ENCODE data around the gene AXDND1. TPM values are rescaled to one million over a fixed set of nuclear protein-coding genes. Genes with fewer than 3 reads are reported as not detected.
"Not testable (repeated sequence)": the region's sequence is repeated elsewhere in the genome, so short reads cannot be mapped to it uniquely, and the experiment has no call there.

Gene AXDND1
- total RNA-seq, 3 donors from 2014 or later, result 0.48 to 1.8 (median 0.98) TPM

DNA sequence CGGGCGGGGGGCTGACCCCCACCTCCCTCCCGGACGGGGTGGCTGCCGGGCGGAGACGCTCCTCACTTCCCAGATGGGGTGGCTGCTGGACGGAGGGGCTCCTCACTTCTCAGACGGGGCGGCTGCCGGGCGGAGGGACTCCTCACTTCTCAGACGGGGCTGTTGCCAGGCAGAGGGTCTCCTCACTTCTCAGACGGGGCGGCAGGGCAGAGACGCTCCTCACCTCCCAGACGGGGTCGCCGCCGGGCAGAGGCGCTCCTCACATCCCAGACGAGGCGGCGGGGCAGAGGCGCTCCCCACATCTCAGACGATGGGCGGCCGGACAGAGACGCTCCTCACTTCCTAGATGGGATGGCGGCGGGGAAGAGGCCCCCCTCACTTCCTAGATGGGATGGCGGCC, 52.9 kb downstream of the AXDND1 start:
- H3K36me3 ChIP-seq; H3K4me3 ChIP-seq; H3K4me1 ChIP-seq; H3K27ac ChIP-seq; H3K27me3 ChIP-seq; intact Hi-C loops (cut with DNase I; ENCODE audit: low total_unique reads); DNase-seq (ENCODE audit: low spot score in 2 of 2); H3K9me3 ChIP-seq: not testable (repeated sequence)

GRCh38 chr1:179424610-179425009, 58.8 kb downstream of the AXDND1 start:
- TF ChIP-seq CTCF (IDR thresholded peaks at IDR 0.05) (no peak), POLR2AphosphoS5 (IDR thresholded peaks at IDR 0.05) (no peak), POLR2A (IDR thresholded peaks at IDR 0.05) (no peak)
- no peaks in the 10 kb centered on the region for H3K36me3 ChIP-seq
- intact Hi-C loops (cut with DNase I; ENCODE audit: low total_unique reads), result no loop called here

GRCh38 chr1:179425186-179425585, 59.4 kb downstream of the AXDND1 start:
- DNase-seq (ENCODE audit: low spot score in 2 of 2), result no peak
- Histone ChIP-seq H3K36me3 (no peaks in the 10 kb centered on the region), H3K4me3 (no peak overlapping the region), H3K4me1 (no peaks in the 10 kb centered on the region), H3K9me3 (peaks cover 3 to 23% of the 10 kb centered on the region in 2 donors), H3K27me3 (no peaks in the 10 kb centered on the region), H3K27ac (no peak overlapping the region)
- intact Hi-C loops (cut with DNase I; ENCODE audit: low total_unique reads), result no loop called here
- TF ChIP-seq POLR2A (IDR thresholded peaks at IDR 0.05), result no peak
- TF ChIP-seq CTCF (IDR thresholded peaks at IDR 0.05), result no peak
- no peak for TF ChIP-seq POLR2AphosphoS5 (IDR thresholded peaks at IDR 0.05)

More at GRCh38 chr1:179424610-179425009, 58.8 kb downstream of the AXDND1 start:
- no peaks in the 10 kb centered on the region for H3K4me1 ChIP-seq
- no peak for DNase-seq (ENCODE audit: low spot score in 2 of 2)
- H3K4me3 ChIP-seq, result no peak overlapping the region
- no peaks in the 10 kb centered on the region for H3K27me3 ChIP-seq
- peaks cover 3 to 23% of the 10 kb centered on the region in 2 donors for H3K9me3 ChIP-seq
- H3K27ac ChIP-seq, result no peak overlapping the region

DNA sequence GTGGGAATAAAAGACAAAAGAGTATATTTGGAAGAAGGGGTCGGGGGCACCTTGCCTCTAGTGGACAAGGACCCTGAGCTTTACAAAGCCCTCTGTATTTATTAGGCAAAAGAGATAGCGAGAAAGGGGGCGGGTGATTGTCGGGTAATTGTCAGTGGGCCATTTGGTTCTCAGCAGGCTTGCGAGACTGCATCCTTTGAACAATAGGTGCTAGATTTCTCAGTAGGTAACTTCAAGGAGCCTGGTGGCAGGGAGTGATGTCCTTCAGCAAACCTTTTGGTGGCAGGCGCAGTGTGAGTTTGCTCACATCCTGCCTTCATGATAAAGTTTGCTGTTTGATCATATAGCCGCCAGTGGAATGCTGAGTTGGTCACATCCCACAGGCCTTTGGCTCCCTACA, 71.4 kb downstream of the AXDND1 start:
- intact Hi-C loops (cut with DNase I; ENCODE audit: low total_unique reads), result no loop called here
- Histone ChIP-seq H3K36me3 (no peaks in the 10 kb centered on the region), H3K27ac (no peak overlapping the region), H3K9me3 (no peaks in the 10 kb centered on the region), H3K27me3 (no peaks in the 10 kb centered on the region), H3K4me1 (no peaks in the 10 kb centered on the region), H3K4me3 (no peak overlapping the region)
- TF ChIP-seq POLR2A (IDR thresholded peaks at IDR 0.05) (no peak), CTCF (IDR thresholded peaks at IDR 0.05) (no peak), POLR2AphosphoS5 (IDR thresholded peaks at IDR 0.05) (no peak)
- DNase-seq (ENCODE audit: low spot score in 2 of 2), result no peak

- intact Hi-C loops (cut with DNase I; ENCODE audit: low total_unique reads); H3K36me3 ChIP-seq; H3K4me1 ChIP-seq; H3K27ac ChIP-seq; H3K27me3 ChIP-seq; H3K4me3 ChIP-seq; DNase-seq (ENCODE audit: low spot score in 2 of 2); H3K9me3 ChIP-seq: not testable (repeated sequence)
These were observed 73.9 kb downstream of the AXDND1 start for GRCh38 chr1:179439646-179440045.

- DNase-seq (ENCODE audit: low spot score in 2 of 2); H3K27ac ChIP-seq; H3K27me3 ChIP-seq; H3K36me3 ChIP-seq; intact Hi-C loops (cut with DNase I; ENCODE audit: low total_unique reads); H3K4me1 ChIP-seq; H3K9me3 ChIP-seq; H3K4me3 ChIP-seq: not testable (repeated sequence)
These were observed 74.5 kb downstream of the AXDND1 start for GRCh38 chr1:179440301-179440700.

DNA sequence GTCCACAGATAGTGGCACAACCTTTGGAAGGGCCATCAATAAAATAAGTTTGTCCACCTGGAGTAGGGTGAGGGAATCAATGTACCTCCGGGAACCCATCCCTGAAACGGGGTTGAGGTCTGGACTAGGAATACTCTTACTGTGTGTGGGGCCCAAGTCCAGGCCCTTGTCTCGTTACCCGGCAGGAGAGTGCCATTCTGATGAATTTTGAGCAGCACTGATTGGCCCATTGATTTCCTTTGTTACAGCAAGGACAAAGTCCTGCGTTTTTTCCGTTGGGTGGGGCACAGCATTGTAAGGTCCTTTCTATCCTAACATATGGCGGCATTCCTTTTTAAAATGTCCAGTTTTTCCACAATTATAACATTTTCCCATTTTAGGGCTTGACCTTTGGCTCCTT, 75.2 kb downstream of the AXDND1 start:
- Histone ChIP-seq H3K27ac (no peak overlapping the region), H3K36me3 (no peaks in the 10 kb centered on the region), H3K27me3 (no peaks in the 10 kb centered on the region), H3K4me3 (no peak overlapping the region), H3K9me3 (no peaks in the 10 kb centered on the region), H3K4me1 (no peaks in the 10 kb centered on the region)
- DNase-seq (ENCODE audit: low spot score in 2 of 2), result no peak
- intact Hi-C loops (cut with DNase I; ENCODE audit: low total_unique reads), result no loop called here
- TF ChIP-seq CTCF (IDR thresholded peaks at IDR 0.05), result no peak
- TF ChIP-seq POLR2AphosphoS5 (IDR thresholded peaks at IDR 0.05), result no peak
- no peak for TF ChIP-seq POLR2A (IDR thresholded peaks at IDR 0.05)
